Measurements from ENCODE around the gene VRK2. TPM values are rescaled to one million over a fixed set of nuclear protein-coding genes. Genes with fewer than 3 reads are reported as not detected.
"Not testable (repeated sequence)": the region's sequence is repeated elsewhere in the genome, so short reads cannot be mapped to it uniquely, and the experiment has no call there.

The VRK2 gene
- total RNA-seq, 1 donor from 2014 or later: 11.2 TPM

DNA sequence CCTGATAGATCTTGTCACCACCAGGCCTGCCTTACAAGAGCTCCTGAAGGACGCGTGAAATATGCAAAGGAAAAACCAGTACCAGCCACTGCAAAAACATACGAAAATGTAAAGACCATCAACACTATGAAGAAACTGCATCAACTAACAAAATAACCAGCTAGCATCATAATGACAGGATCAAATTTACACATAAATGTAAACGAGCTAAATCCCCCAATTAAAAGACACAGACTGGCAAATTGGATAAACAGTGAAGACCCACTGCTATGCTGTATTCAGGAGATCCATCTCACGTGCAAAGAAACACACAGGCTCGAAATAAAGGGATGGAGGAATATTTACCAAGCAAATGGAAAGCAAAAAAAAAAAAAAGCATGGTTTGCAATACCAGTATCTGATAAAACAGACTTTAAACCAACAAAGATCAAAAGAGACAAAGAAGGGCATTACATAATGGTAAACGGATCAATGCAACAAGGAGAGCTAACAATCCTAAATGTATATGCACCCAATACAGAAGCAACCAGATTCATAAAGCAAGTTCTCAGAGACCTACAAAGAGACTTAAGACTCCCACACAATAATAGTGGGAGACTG lies 123.8 kb downstream of the VRK2 start:
- not testable (repeated sequence) for DNase-seq

DNA sequence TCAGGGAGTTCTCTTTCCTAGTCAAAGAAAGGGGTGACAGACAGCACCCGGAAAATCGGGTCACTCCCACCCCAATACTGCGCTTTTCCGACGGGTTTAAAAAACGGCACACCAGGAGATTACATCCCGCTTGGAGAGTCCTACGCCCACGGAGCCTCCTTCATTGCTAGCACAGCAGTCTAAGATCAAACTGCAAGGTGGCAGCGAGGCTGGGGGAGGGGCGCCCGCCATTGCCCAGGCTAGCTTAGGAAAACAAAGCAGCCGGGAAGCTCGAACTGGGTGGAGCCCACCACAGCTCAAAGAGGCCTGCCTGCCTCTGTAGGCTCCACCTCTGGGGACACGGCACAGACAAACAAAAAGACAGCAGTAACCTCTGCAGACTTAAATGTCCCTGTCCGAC lies 125.2 kb downstream of the VRK2 start:
- not testable (repeated sequence) for DNase-seq

DNA sequence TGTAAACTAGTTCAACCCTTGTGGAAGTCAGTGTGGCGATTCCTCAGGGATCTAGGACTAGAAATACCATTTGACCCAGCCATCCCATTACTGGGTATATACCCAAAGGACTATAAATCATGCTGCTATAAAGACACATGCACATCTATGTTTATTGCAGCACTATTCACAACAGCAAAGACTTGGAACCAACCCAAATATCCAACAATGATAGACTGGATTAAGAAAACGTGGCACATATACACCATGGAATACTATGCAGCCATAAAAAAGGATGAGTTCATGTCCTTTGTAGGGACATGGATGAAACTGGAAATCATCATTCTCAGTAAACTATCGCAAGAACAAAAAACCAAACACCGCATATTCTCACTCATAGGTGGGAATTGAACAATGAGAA lies 130.6 kb downstream of the VRK2 start:
- not testable (repeated sequence) for DNase-seq

DNA sequence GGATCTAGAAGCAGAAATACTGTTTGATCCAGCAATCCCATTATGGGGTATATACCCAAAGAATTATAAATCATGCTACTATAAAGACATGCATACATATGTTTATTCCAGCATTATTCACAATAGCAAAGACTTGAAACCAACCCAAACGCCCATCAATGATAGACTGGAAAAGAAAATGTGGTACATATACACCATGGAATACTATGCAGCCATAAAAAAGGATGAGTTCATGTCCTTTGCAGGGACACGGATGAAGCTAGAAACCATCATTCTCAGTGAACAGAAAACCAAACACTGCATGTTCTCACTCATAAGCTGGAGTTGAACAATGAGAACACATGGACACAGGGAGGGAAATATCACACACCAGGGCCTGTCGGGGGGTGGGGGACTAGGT lies 133.6 kb downstream of the VRK2 start:
- DNase-seq: not testable (repeated sequence)

DNA sequence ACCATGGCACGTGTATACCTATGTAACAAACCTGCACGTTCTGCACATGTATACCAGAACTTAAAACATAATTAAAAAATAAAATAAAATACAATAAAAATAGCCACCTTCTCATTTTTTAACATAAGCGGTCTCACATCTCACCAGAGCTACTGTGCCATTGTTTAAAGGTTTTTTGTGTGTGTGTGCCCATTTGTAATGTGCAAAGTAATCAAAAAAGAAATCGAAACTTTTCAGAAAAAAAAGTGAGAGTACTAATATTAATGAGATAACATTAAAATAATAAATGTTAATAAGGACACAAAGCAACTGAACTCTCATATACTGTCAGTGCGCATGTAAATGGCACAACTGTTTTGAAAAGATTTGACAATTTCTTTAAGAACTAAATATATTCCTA lies 134.0 kb downstream of the VRK2 start:
- DNase-seq: no peak

DNA sequence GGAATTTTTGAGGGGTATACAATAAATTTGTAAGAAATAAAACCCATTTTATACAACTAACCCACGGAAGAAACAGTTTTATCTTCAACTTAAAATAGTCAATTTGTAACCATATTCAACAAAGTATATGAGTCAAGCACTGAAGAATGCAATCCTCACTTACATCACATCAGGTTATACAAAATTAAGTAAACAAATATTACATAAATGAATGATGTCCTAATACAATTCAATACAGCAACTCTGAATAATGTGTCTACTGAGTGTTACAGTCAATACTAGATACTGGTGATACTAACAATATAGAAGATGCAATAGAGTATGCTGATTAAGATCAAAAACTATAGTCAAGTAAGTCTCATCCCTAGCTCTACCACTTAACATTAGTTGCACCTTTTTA lies 135.9 kb downstream of the VRK2 start:
- DNase-seq: no peak

- no peak for DNase-seq
These were observed 139.9 kb downstream of the VRK2 start for GRCh38 chr2:58186501-58186900.

- DNase-seq: not testable (repeated sequence)
These were observed 140.4 kb downstream of the VRK2 start for GRCh38 chr2:58187022-58187421.

DNA sequence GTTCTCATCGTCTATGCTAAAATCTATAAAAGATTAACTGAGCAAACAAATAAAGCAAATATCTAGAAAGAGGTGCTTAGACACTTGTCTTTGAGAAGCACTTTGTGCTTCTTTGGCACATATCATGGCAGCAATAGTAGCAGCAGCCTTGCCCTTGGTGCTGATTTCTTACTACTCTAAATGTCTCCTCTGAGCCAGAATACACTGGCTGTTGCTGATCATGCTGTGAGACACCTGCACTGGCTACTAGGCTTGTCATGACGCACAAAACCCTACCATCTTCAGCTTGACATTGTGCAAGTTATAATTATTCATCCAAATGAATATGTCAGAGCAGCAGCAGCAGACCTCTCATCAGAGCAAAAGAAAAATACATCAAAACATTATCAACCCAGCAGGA lies 147.9 kb downstream of the VRK2 start:
- no peak for DNase-seq

DNA sequence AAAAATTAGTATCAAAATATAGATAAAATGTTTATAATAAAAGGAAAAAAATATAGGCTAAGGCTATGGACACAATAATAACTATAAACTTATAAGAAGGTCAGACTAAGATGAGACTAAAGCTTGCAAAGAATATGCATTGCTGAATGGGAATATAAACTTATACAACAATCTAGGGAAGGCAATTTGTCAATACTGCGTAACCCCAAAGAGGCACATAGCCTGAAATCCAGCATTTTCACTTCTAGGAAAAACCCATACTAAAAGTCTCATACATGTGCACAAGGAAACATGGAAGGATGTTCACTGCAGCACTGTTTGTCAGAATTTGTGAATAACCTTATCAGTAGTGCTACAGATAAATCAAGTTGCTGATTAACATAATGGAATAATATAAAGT lies 149.1 kb downstream of the VRK2 start:
- DNase-seq: no peak

DNA sequence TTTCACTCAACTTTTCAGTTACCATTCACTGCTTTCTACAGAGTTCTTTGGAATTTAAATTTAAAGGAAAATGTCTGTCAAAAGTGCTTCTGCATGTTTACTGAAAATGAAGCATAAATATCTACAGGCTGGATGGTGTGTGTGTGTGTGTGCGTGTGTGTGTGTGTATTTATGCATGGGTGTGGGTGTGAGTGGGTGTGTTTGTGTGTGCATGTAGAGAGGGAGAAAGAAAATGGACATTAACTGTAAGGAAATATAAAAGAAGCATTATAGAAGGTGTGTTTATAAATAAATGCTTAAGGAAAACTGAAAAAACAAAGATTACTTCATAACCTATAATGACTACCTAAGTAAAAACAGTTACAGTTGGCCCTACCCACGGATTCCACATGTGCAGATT lies 151.3 kb downstream of the VRK2 start:
- DNase-seq: no peak

GRCh38 chr2:58202404-58202803 lies 155.8 kb downstream of the VRK2 start:
- no peak for DNase-seq

DNA sequence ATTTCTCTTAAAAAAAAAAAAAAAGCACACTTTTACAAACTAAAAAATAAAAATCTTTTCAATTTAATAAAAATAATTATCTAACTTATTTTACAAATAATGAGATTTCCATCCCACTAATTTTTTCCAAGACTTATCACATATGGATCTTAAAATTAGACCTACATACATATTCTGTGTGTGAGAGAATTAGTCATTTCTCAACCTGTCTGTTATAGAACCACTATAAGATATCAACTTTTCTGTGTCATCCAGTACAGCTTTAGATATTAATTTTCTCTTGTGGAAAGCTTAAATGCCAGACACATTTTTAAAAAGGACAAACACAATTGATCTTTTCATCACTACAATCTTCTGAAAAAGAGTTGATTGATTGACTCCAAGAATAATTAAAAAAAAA lies 156.4 kb downstream of the VRK2 start:
- DNase-seq: no peak

- DNase-seq: no peak
These were observed 157.8 kb downstream of the VRK2 start for GRCh38 chr2:58204195-58204959.

DNA sequence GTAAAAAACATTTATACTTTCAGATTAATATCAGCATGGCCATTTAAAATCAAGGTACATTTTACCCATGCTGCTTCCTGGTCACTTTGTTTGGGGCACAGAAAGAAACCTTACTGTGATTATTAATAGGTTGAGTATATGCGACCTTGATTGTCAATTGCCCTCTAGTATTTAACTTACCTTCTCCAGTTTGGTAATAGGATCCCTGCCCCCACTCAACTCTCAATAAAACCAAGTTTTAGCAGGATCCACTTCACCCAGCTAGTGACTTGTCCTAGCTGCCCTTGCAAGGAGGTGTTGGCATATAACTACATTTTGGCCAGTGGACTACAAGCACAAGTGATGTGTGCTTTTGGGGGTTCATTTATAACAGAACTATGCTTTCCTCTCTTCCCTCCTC lies 160.2 kb downstream of the VRK2 start:
- no peak for DNase-seq

DNA sequence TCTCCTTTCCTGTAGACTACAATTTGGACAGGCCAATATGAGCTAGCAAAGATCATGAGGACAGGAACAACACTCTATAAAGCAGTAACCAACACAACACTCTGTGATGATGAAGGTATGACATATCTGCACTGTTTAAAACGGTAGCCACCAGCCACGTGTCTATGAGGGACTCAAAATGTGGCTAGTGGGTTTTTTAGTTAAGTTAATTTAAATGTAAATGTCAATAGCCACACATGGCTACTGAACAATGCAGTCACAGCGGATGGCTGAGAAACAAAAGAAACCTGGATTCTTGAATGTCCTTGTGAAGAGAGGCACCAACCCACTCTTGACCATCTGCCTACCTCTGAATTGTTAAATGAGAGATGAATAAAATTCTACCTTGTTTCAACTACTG lies 160.6 kb downstream of the VRK2 start:
- no peak for DNase-seq

Other genes starting within 250 kb of the VRK2 start
- 82.2 TPM for gene FANCL, start 194.5 kb downstream of the VRK2 start, total RNA-seq

All from occipital lobe (tissue), 2 donors.